SU-DHL-6 (cell line): ENCODE measurements around the gene CFAP210.

Experiments
- H2AFZ ChIP-seq: fragments of 200-600 bp; sonication (generic); 2 replicates; pipeline ENCODE4 v1.6.1; 2014; ENCODE audit warnings: low read depth, mild to moderate bottlenecking, moderate library complexity, mixed read lengths, antibody characterized with exemption, low read length; ENCODE audit not compliant: severe bottlenecking
- H3F3A ChIP-seq: fragments of 200-600 bp; shearing (Covaris generic); 2 replicates; pipeline ENCODE4 v1.6.0; 2016; ENCODE audit warnings: antibody characterized with exemption, mild to moderate bottlenecking; ENCODE audit not compliant: insufficient read depth
- H3K27ac ChIP-seq: fragments of 200-600 bp; sonication (generic); 2 replicates; pipeline ENCODE4 v1.5.1; 2016; ENCODE audit warnings: low read depth, mild to moderate bottlenecking, low read length, moderate library complexity, mixed read lengths
- H3K27me3 ChIP-seq: fragments of 200-600 bp; sonication (generic), shearing (Covaris generic); 2 replicates; pipeline ENCODE4 v1.6.0; 2014; ENCODE audit warnings: mild to moderate bottlenecking, low read length
- H3K36me3 ChIP-seq: fragments of 200-600 bp; sonication (generic); 2 replicates; pipeline ENCODE4 v1.6.1; 2014; ENCODE audit warnings: mild to moderate bottlenecking, low read length, mixed read lengths
- H3K4me2 ChIP-seq: fragments of 300-600, 200-600 bp; shearing (Covaris generic), sonication (generic); 2 replicates; pipeline ENCODE4 v1.6.0; 2014; ENCODE audit warnings: low read length, low read depth, mild to moderate bottlenecking; ENCODE audit not compliant: poor library complexity, severe bottlenecking
- H3K4me3 ChIP-seq: fragments of 200-600 bp; sonication (generic); 2 replicates; pipeline ENCODE4 v1.5.1; 2014; ENCODE audit warnings: antibody characterized with exemption, low read length, mild to moderate bottlenecking, mixed read lengths; ENCODE audit not compliant: insufficient read depth, poor library complexity, severe bottlenecking
- H3K79me2 ChIP-seq: fragments of 200-600 bp; sonication (generic); 2 replicates; pipeline ENCODE4 v1.6.1; 2014; ENCODE audit warnings: mild to moderate bottlenecking, low read length, moderate library complexity; ENCODE audit not compliant: insufficient read depth
- H3K9ac ChIP-seq: fragments of 200-600 bp; sonication (generic); 2 replicates; pipeline ENCODE4 v1.7.0; 2014; ENCODE audit warnings: mild to moderate bottlenecking, low read length
- H3K9me2 ChIP-seq: fragments of 200-600 bp; sonication (generic); replicated peaks from 2 replicates; pipeline ENCODE4 v1.6.1; 2014; ENCODE audit warnings: low read length; ENCODE audit not compliant: insufficient read depth
- H3K9me3 ChIP-seq: fragments of 200-600 bp; sonication (generic); 2 replicates; pipeline ENCODE4 v1.6.1; 2014; ENCODE audit warnings: low read length, mixed read lengths; ENCODE audit not compliant: insufficient read depth
- H4K20me1 ChIP-seq: fragments of 200-600 bp; sonication (generic); 2 replicates; pipeline ENCODE4 v1.6.1; 2014; ENCODE audit warnings: low read depth, mild to moderate bottlenecking, antibody characterized with exemption, low read length, moderate library complexity, mixed read lengths
- CTCF ChIP-seq: fragments of 200-600 bp; sonication (generic); IDR thresholded peaks from one replicate; pipeline ENCODE4 v1.5.1; 2017; ENCODE audit warnings: antibody characterized with exemption, mild to moderate bottlenecking, low read length, moderate library complexity; ENCODE audit not compliant: insufficient read depth, poor library complexity, severe bottlenecking
- EZH2phosphoT487 ChIP-seq: fragments of 200-600 bp; sonication (generic), shearing (Covaris generic); conservative IDR thresholded peaks from 2 replicates; pipeline ENCODE4 v1.6.1; 2018; ENCODE audit warnings: mild to moderate bottlenecking, antibody characterized with exemption, low read length, moderate library complexity, mixed read lengths

Gene CFAP210

GRCh38 chr2:169659320-169659719 lies 34.9 kb downstream of the CFAP210 start:
- H3K79me2 ChIP-seq = no peaks in the 10 kb centered on the region
- no peak overlapping the region for H3K27ac ChIP-seq
- TF ChIP-seq EZH2phosphoT487 (no peak), CTCF (no peak)
- H3K27me3 ChIP-seq = no peaks in the 10 kb centered on the region
- no peak overlapping the region for H2AFZ ChIP-seq
- no peaks in the 10 kb centered on the region for H4K20me1 ChIP-seq
- no peaks in the 10 kb centered on the region for H3F3A ChIP-seq
- no peaks in the 10 kb centered on the region for H3K36me3 ChIP-seq
- no peak overlapping the region for H3K9ac ChIP-seq
- H3K9me3 ChIP-seq = no peaks in the 10 kb centered on the region
- H3K9me2 ChIP-seq = no peaks in the 10 kb centered on the region
- no peak overlapping the region for H3K4me3 ChIP-seq
- H3K4me2 ChIP-seq = no peak overlapping the region

- no peaks in the 10 kb centered on the region for H4K20me1 ChIP-seq
- H3K36me3 ChIP-seq = no peaks in the 10 kb centered on the region
- H3K9ac ChIP-seq = no peak overlapping the region
- no peak overlapping the region for H3K27ac ChIP-seq
- no peak overlapping the region for H3K4me2 ChIP-seq
- H3K9me3 ChIP-seq = no peaks in the 10 kb centered on the region
- H3F3A ChIP-seq = no peaks in the 10 kb centered on the region
- H3K9me2 ChIP-seq = no peaks in the 10 kb centered on the region
- no peak overlapping the region for H2AFZ ChIP-seq
- no peaks in the 10 kb centered on the region for H3K27me3 ChIP-seq
- TF ChIP-seq CTCF = no peak
- TF ChIP-seq EZH2phosphoT487 = no peak
- no peaks in the 10 kb centered on the region for H3K79me2 ChIP-seq
- no peak overlapping the region for H3K4me3 ChIP-seq
Measured at GRCh38 chr2:169658877-169659276, 35.3 kb downstream of the CFAP210 start.

GRCh38 chr2:169656164-169656563 lies 38.0 kb downstream of the CFAP210 start:
- Histone ChIP-seq H2AFZ (no peak overlapping the region), H3F3A (no peaks in the 10 kb centered on the region), H3K9me2 (no peaks in the 10 kb centered on the region), H4K20me1 (no peaks in the 10 kb centered on the region), H3K36me3 (no peaks in the 10 kb centered on the region), H3K9ac (no peak overlapping the region), H3K9me3 (no peaks in the 10 kb centered on the region), H3K27ac (no peak overlapping the region), H3K79me2 (no peaks in the 10 kb centered on the region), H3K4me3 (no peak overlapping the region), H3K27me3 (no peaks in the 10 kb centered on the region), H3K4me2 (no peak overlapping the region)
- no peak for TF ChIP-seq EZH2phosphoT487
- no peak for TF ChIP-seq CTCF

- H3K36me3 ChIP-seq = no peaks in the 10 kb centered on the region
- H2AFZ ChIP-seq = no peak overlapping the region
- H3K27ac ChIP-seq = no peak overlapping the region
- no peaks in the 10 kb centered on the region for H3K9me2 ChIP-seq
- TF ChIP-seq EZH2phosphoT487 (no peak), CTCF (no peak)
- no peak overlapping the region for H3K4me3 ChIP-seq
- 0 out of 2 replicates have a peak, but pooled peaks cover 3% of the 10 kb centered on the region for H3F3A ChIP-seq
- no peaks in the 10 kb centered on the region for H3K27me3 ChIP-seq
- H4K20me1 ChIP-seq = no peaks in the 10 kb centered on the region
- H3K9ac ChIP-seq = no peak overlapping the region
- H3K79me2 ChIP-seq = no peaks in the 10 kb centered on the region
- H3K9me3 ChIP-seq = no peaks in the 10 kb centered on the region
- no peak overlapping the region for H3K4me2 ChIP-seq
Measured at GRCh38 chr2:169653636-169654035, 40.6 kb downstream of the CFAP210 start.
